ENCODE results near the gene SART3. TPM values are rescaled to one million over a fixed set of nuclear protein-coding genes. Genes with fewer than 3 reads are reported as not detected.

Gene SART3
- total and polyA plus RNA-seq, 10 of the 15 experiments (the other 5 are each of a cell fraction or from before 2014, with no cell fraction given): 8.8 to 179 (median 54.9) TPM

DNA sequence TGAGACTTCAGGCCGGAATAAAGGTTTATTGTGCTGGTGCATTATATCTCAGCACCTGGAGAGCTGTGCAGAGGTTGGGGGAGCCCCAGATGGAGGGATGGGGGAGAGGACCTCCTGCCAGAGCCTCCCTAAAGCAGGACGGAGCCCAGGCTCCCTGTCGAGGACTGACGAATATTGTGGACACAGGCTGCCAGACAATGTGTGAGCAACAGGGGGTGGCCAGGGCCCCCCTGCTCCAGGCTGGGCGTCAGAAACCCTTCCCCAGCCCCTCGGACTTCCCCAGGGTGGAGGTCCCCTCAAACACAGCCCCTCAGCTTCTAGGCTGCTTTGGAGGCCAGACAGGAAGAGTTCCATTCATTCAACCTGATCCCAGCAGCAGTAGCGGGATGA lies 28.9 kb upstream of the SART3 start:
- Histone ChIP-seq H3K9ac (ENCODE audit: control insufficient read depth, insufficient read depth, low read length) (no peak overlapping the region), H3K4me2 (ENCODE audit: control insufficient read depth, insufficient read depth) (no peak overlapping the region), H3K4me1 (ENCODE audit: control insufficient read depth, insufficient read depth, low read length) (no peaks in the 10 kb centered on the region; the same call in 1 of the 2 replicates), H3K4me3 (no peak overlapping the region), H2AFZ (ENCODE audit: control insufficient read depth, low read depth, low read length) (no peak overlapping the region), H3K36me3 (ENCODE audit: control insufficient read depth in 2 of 2, insufficient read depth in 2 of 2, low read length in 1 of 2) (no peaks in the 10 kb centered on the region), H3K79me2 (ENCODE audit: control insufficient read depth, insufficient read depth, low read length) (no peaks in the 10 kb centered on the region), H3K9me3 (replicated peaks; ENCODE audit: control insufficient read depth, insufficient read depth, low read length) (no peaks in the 10 kb centered on the region), H3K27ac (ENCODE audit: control insufficient read depth, insufficient read depth) (no peak overlapping the region), H4K20me1 (ENCODE audit: control insufficient read depth, insufficient read depth) (no peaks in the 10 kb centered on the region), H3K27me3 (replicated peaks in 1 of 2; ENCODE audit: control insufficient read depth in 2 of 2, insufficient read depth in 2 of 2, low read length in 1 of 2) (no peaks in the 10 kb centered on the region)
- TF ChIP-seq CTCF (IDR thresholded peaks at IDR 0.05 in 2 of 3, conservative IDR thresholded peaks at IDR 0.05 in 1 of 3; ENCODE audit: control insufficient read depth in 2 of 3, extremely low read depth in 1 of 3, insufficient read depth in 1 of 3, low read depth in 3 of 3, low read length in 3 of 3) (no peak), TAF1 (IDR thresholded peaks at IDR 0.05; ENCODE audit: borderline replicate concordance, low read depth, low read length) (no peak), E4F1 (IDR thresholded peaks at IDR 0.05; ENCODE audit: borderline replicate concordance, partially characterized antibody) (no peak), CEBPZ (IDR thresholded peaks at IDR 0.05; ENCODE audit: low read depth, low read length) (no peak), JUNB (IDR thresholded peaks at IDR 0.05) (no peak), RUNX3 (IDR thresholded peaks at IDR 0.05; ENCODE audit: low read length) (no peak)
- TF ChIP-seq, protein P1, sequence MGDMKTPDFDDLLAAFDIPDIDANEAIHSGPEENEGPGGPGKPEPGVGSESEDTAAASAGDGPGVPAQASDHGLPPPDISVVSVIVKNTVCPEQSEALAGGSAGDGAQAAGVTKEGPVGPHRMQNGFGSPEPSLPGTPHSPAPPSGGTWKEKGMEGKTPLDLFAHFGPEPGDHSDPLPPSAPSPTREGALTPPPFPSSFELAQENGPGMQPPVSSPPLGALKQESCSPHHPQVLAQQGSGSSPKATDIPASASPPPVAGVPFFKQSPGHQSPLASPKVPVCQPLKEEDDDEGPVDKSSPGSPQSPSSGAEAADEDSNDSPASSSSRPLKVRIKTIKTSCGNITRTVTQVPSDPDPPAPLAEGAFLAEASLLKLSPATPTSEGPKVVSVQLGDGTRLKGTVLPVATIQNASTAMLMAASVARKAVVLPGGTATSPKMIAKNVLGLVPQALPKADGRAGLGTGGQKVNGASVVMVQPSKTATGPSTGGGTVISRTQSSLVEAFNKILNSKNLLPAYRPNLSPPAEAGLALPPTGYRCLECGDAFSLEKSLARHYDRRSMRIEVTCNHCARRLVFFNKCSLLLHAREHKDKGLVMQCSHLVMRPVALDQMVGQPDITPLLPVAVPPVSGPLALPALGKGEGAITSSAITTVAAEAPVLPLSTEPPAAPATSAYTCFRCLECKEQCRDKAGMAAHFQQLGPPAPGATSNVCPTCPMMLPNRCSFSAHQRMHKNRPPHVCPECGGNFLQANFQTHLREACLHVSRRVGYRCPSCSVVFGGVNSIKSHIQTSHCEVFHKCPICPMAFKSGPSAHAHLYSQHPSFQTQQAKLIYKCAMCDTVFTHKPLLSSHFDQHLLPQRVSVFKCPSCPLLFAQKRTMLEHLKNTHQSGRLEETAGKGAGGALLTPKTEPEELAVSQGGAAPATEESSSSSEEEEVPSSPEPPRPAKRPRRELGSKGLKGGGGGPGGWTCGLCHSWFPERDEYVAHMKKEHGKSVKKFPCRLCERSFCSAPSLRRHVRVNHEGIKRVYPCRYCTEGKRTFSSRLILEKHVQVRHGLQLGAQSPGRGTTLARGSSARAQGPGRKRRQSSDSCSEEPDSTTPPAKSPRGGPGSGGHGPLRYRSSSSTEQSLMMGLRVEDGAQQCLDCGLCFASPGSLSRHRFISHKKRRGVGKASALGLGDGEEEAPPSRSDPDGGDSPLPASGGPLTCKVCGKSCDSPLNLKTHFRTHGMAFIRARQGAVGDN (IDR thresholded peaks at IDR 0.05): no peak
- TF ChIP-seq, protein P2, sequence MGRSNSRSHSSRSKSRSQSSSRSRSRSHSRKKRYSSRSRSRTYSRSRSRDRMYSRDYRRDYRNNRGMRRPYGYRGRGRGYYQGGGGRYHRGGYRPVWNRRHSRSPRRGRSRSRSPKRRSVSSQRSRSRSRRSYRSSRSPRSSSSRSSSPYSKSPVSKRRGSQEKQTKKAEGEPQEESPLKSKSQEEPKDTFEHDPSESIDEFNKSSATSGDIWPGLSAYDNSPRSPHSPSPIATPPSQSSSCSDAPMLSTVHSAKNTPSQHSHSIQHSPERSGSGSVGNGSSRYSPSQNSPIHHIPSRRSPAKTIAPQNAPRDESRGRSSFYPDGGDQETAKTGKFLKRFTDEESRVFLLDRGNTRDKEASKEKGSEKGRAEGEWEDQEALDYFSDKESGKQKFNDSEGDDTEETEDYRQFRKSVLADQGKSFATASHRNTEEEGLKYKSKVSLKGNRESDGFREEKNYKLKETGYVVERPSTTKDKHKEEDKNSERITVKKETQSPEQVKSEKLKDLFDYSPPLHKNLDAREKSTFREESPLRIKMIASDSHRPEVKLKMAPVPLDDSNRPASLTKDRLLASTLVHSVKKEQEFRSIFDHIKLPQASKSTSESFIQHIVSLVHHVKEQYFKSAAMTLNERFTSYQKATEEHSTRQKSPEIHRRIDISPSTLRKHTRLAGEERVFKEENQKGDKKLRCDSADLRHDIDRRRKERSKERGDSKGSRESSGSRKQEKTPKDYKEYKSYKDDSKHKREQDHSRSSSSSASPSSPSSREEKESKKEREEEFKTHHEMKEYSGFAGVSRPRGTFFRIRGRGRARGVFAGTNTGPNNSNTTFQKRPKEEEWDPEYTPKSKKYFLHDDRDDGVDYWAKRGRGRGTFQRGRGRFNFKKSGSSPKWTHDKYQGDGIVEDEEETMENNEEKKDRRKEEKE (IDR thresholded peaks at IDR 0.05): no peak
- no peak for ATAC-seq
- WGBS (ENCODE audit: insufficient coverage, insufficient replicate concordance, low lambda C conversion rate, missing lambda C conversion rate): 35% methylated on average over 7 of the region's 7 CpGs
- in situ Hi-C loops (cut with MboI): no loop called here
- ChIA-PET RAD21 (ENCODE audit: unreplicated experiment) (no interaction called here), CTCF (interaction anchor here (1.4 kb wide), 1 partner anchor 14 kb away, joined by 3 read pairs; no protein-coding TSS in a partner anchor), POLR2A (no interaction called here), SMC1A (ENCODE audit: uncharacterized antibody, unreplicated experiment) (no interaction called here)
- no TSS peak for BruUV-seq (replicated peaks)
- no peak for DNase-seq (ENCODE audit: low read depth, low spot score)
- no peak for FAIRE-seq
- intact Hi-C loops (cut with micrococcal nuclease; ENCODE audit: unreplicated experiment): no loop called here

All from GM12878 (cell line).